Adipocyte (in vitro differentiated cells): ENCODE measurements around the gene LRRC26.

Experiments used
- DNase-seq: peaks from one replicate; pipeline ENCODE4 v3.0.0-alpha.2; 2015; ENCODE audit warnings: low read depth
- H3K27me3 ChIP-seq: replicated peaks from 2 replicates; pipeline ENCODE4 v1.7.0; 2013; ENCODE audit warnings: mild to moderate bottlenecking, low read length, moderate library complexity; ENCODE audit not compliant: control insufficient read depth, insufficient read depth
- H3K36me3 ChIP-seq: 2 replicates; pipeline ENCODE4 v1.7.0; 2013; ENCODE audit warnings: low read length, mild to moderate bottlenecking, moderate library complexity; ENCODE audit not compliant: control insufficient read depth, insufficient read depth, severe bottlenecking
- H3K4me1 ChIP-seq: 2 replicates; pipeline ENCODE4 v1.7.0; 2013; ENCODE audit warnings: mild to moderate bottlenecking, low read length, moderate library complexity; ENCODE audit not compliant: control insufficient read depth, insufficient read depth
- H3K4me3 ChIP-seq: 2 replicates; pipeline ENCODE4 v1.7.0; 2013; ENCODE audit warnings: mild to moderate bottlenecking, low read length, moderate library complexity
- H3K9ac ChIP-seq: 2 replicates; pipeline ENCODE4 v1.7.0; 2013; ENCODE audit warnings: mild to moderate bottlenecking, low read length, moderate library complexity
- H3K9me3 ChIP-seq: 2 replicates; pipeline ENCODE4 v1.7.0; 2013; ENCODE audit warnings: mild to moderate bottlenecking, low read length, moderate library complexity; ENCODE audit not compliant: control insufficient read depth

LRRC26 gene

DNA sequence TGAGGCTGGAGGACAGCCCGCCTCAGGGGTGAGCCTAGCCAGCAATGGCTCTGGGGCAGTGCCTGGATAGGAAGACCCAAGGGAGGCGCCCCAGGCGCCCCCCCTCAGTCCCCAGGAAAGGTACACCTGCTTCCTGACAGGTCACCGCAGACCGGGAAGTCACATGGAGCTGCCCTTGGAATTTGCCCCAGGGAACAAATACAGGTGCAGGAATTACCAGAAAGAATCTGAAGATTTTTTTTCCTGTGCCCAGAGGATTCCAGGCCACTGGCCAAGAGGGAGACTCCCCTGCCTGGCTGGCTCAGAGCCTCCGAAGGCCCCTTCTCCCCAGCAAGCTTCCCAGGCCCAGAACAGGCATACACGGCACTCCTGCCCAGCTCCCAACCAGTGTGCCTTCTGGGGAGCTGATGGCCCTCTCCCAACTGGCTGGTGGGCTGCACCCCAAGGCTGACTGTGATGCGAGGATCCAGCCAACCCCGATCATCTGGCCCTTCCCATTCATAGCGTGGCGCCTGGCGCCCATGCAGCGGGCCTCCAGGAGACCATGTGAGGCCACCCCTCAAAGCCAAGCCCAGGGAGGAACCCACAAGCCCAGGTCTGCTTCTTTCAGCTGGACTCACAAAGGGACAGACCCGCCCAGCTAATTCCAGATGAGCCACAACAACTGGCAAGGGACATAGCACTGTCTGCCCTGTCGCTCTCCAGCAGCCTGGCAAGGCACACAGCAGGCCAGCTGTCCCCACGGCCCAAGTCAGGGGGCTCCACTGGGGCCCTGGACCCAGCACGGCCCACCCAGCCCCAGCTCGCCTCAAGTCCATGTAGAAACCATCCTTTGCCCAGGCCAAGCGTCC is 28.4 kb upstream of the LRRC26 start:
- Histone ChIP-seq H3K9me3 (no peaks in the 10 kb centered on the region), H3K4me1 (peaks cover 36% of the 10 kb centered on the region), H3K4me3 (peak overlapping the region; percentile 67), H3K27me3 (no peaks in the 10 kb centered on the region), H3K9ac (peak overlapping the region; percentile 71), H3K36me3 (no peaks in the 10 kb centered on the region)
- no peak for DNase-seq

DNA sequence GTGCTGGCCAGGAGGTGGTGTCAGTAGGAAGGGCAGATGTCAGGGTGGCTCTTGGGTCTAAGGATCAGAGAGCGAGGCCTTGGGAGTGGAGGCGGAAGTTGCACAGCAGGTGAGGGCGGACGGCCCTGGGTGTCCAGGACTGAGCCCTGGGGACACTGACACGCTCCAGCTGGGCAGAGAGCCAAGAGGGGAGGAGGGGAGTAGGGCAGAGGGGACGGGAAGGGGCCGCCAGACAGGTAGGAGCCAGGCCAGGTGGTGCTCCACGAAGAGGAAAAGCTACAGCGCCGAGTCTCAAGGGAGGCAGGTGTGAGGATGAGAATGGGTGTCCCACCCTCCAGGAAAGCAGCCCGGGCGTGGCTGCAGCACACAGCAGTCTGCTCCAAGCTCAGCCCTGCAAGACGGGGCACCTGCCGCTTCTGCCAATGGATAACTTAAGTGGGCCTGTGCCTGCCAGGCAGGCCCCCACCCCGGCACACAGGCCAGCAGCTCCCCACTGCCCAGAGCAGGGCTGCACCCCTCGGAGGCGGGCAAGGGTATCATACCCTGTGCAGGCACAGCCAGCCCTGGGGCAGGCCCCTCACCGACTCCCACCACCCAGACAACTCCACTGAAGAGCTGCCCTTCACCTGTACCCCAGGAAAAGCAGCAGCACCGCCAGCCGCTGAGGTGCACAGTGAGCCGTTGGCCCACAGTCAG is 25.8 kb upstream of the LRRC26 start:
- H3K27me3 ChIP-seq, result no peaks in the 10 kb centered on the region
- no peak for DNase-seq

DNA sequence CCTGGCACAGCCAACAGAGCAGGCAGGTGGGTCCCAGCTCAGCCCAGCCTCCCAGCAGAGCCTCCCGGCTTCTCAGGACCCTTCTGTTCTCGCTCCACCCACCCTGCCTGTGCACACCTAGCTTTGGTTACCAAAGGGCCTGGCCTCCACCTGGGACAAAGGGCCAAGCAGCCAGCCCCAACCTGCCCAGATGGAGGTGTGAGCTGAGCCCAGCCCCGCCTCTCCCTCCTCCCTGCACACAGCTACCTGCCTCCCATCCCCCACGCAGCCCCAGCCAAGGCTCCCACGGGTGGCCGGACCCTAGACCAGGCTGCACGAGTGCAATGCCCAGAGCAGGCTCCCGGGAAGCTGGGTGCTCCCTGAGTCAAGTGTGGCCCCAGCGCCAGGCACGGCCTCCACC is 25.1 kb upstream of the LRRC26 start:
- Histone ChIP-seq H3K9me3 (no peaks in the 10 kb centered on the region), H3K9ac (no peak overlapping the region), H3K4me3 (no peak overlapping the region), H3K4me1 (peaks cover 23% of the 10 kb centered on the region), H3K27me3 (no peaks in the 10 kb centered on the region), H3K36me3 (peaks cover 23% of the 10 kb centered on the region)
- DNase-seq, result no peak

More for the DNA sequence above, 25.8 kb upstream of the LRRC26 start:
- Histone ChIP-seq H3K4me3 (no peak overlapping the region), H3K9me3 (no peaks in the 10 kb centered on the region), H3K4me1 (peaks cover 19% of the 10 kb centered on the region), H3K36me3 (peaks cover 15% of the 10 kb centered on the region), H3K9ac (no peak overlapping the region)

DNA sequence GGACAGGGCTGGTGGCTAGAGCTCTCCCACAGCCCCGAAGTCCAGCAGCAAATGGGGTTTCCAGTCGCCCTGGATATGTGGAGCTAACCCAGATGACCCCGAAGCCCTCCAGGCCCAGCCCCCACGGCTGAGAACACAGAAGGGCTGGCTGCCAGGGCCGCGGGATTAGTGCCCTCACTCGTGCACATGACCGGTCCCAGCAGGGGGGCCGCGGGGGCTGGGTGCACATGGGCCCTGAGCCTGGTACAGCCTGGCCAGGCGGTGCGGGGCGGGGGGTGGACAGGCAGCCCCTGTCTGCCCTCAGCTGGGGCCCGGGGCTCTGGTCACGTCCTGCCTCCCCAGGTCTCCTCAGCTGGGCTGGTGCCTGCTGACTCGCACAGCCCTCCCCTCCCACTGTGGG is 24.5 kb upstream of the LRRC26 start:
- Histone ChIP-seq H3K4me1 (peaks cover 27% of the 10 kb centered on the region), H3K9me3 (no peaks in the 10 kb centered on the region), H3K27me3 (no peaks in the 10 kb centered on the region), H3K36me3 (peaks cover 24% of the 10 kb centered on the region), H3K9ac (no peak overlapping the region), H3K4me3 (no peak overlapping the region)
- DNase-seq, result no peak

DNA sequence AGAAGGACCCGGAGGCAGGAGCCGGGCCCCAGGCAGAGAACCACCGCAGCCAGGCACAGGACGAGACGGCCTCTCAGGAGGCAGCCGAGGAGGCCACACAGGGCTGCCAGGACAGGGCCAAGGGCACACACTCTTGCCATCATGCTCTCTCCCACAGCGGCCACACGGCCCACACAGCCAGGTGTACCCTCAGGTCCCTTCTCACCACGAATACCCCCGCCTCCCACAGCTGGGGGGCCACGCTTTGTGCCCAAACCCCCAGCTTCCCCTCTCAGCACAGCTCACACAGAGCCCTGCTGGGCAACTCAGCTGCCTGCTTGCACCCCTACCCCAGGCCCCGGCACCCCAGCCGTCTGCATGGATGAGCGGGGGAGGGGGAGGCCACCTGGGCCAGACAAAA is 23.9 kb upstream of the LRRC26 start:
- Histone ChIP-seq H3K4me3 (no peak overlapping the region), H3K4me1 (peaks cover 24% of the 10 kb centered on the region), H3K36me3 (peaks cover 24% of the 10 kb centered on the region), H3K9ac (no peak overlapping the region), H3K27me3 (no peaks in the 10 kb centered on the region), H3K9me3 (no peaks in the 10 kb centered on the region)
- DNase-seq, result no peak

DNA sequence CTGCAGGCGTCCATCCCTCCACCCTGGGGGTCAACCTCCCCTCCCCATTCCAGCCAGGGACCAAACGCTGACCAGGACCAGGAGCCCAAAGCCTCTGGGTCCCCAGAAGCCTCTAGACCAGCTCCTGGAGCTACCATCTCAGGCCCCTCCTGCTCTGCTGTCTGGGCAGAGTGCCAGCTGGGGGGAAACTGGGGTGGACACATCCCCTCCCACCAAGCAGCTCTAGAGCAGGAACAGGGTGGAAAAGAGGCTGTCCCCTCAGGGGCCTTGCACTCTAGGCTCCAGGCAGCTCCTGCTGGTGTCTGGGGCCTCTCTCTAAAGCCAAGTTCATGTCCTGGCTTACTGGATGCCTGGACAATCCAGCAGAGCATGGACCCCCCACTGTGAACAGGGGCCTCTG is 23.0 kb upstream of the LRRC26 start:
- peaks cover 24% of the 10 kb centered on the region for H3K36me3 ChIP-seq
- H3K4me3 ChIP-seq, result no peak overlapping the region
- DNase-seq, result no peak
- no peaks in the 10 kb centered on the region for H3K27me3 ChIP-seq
- no peaks in the 10 kb centered on the region for H3K9me3 ChIP-seq
- H3K4me1 ChIP-seq, result peaks cover 18% of the 10 kb centered on the region
- H3K9ac ChIP-seq, result no peak overlapping the region

DNA sequence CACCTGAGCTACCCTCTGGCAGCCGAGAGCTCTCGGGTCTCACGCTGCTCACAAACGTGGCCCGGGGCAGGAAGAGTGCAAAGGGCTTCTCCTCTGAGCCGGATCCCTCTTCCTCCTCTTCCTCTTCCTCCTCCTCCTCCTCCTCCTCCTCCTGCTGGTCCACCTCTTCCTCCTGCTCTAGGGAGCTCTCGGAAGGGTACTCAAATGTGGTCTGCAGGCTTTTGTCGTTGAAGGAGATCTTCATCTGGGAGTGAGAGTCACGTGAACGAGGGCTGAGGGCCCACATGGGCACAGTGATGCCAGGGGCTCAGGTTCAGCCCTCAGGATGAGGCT is 22.6 kb upstream of the LRRC26 start:
- no peak overlapping the region for H3K9ac ChIP-seq
- H3K4me3 ChIP-seq, result no peak overlapping the region
- DNase-seq, result no peak
- no peaks in the 10 kb centered on the region for H3K27me3 ChIP-seq
- H3K4me1 ChIP-seq, result peaks cover 22% of the 10 kb centered on the region
- no peaks in the 10 kb centered on the region for H3K9me3 ChIP-seq
- H3K36me3 ChIP-seq, result peaks cover 24% of the 10 kb centered on the region

DNA sequence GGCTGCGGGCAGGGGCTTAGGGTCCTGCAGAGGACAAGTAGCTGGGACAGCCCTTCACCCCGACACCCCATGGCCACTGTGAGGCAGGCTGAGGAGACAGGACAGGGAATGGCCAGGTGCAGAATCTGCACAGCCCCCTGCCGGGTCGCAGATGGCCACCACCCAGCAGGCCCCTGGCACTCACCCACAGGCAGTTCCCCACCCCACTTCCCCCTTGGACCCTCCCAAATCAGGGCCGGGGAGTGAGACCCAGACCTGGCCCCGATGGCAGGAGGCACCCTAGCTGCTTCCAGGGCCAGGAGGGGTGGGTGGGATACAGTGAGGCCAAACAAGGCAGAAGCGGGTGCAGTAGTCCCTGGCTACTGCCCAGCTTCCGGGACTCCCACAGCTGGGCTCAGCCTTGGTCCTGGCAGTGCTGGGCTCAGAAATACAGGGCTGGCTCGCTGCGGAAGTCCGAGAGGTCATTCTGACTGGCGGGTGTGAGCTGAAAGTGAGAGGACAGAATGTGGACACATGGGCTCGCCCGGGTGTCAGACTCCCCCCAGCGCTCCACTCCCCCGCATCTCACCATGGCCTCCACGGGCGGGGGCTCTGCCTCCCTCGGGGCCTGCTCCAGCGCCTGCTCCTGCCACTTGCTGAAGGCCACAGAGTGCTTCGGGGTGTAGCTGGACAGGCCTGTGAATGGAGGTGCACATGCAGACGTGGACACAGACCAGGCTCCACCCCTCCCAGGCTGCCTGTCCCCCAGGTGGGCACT is 22.0 kb upstream of the LRRC26 start:
- H3K9me3 ChIP-seq, result no peaks in the 10 kb centered on the region
- DNase-seq, result no peak

DNA sequence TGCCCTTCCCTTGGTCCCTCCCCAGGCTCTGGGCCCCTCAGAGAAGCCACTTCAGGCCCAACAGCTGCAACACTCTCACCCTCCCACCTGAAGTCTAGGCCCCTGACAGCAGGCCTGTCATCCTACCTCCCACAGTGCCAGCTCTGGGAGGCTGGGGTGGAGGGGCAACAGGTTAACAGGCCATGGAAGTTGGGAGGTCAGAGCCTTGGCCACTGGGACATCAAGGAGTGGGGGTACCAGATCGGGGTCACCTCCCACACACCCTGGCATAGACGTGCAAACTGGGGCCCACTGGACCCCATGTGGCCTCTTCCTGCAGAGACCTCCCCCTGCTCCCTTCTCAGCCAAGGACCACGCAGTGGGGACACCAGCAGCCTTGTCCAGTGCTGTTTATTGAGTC is 21.4 kb upstream of the LRRC26 start:
- H3K9me3 ChIP-seq, result no peaks in the 10 kb centered on the region
- peaks cover 24% of the 10 kb centered on the region for H3K36me3 ChIP-seq
- H3K9ac ChIP-seq, result peak overlapping the region; percentile 1
- DNase-seq, result no peak
- no peak overlapping the region for H3K4me3 ChIP-seq
- H3K4me1 ChIP-seq, result peaks cover 34% of the 10 kb centered on the region
- H3K27me3 ChIP-seq, result no peaks in the 10 kb centered on the region

More for the DNA sequence above, 22.0 kb upstream of the LRRC26 start:
- Histone ChIP-seq H3K36me3 (peaks cover 24% of the 10 kb centered on the region), H3K9ac (peak overlapping the region; percentile 1), H3K4me3 (no peak overlapping the region), H3K4me1 (peaks cover 28% of the 10 kb centered on the region), H3K27me3 (no peaks in the 10 kb centered on the region)

DNA sequence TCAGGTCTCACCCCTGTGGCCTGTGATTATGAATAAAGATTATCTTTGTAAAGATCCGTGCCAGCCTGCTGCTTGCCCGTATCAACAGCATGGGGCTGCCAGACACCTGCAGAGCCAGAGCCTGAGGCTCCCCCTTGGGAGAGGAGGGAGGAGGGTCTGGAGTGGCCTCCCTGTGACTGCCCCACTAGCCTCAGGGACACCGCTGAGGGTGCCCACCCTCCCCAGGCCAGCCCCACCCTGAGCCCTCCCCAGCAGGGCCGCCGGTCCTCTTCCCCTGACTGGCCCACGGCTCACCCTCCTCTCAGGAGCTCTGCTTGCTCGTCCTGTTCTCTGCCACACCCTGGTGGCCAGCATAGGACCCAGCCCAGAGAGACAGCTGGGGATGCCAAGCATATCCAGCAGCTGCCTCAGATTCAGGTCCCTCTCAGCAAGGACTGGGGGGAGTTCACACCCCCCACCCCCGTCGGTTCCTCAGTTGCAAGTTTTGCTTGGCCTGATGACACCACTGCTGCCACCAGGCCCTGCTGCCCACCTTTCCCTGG is 20.5 kb upstream of the LRRC26 start:
- no peaks in the 10 kb centered on the region for H3K27me3 ChIP-seq
- H3K9ac ChIP-seq, result peak overlapping the region; percentile 99
- no peak for DNase-seq
- peaks cover 28% of the 10 kb centered on the region for H3K36me3 ChIP-seq
- peaks cover 32% of the 10 kb centered on the region for H3K4me1 ChIP-seq
- no peaks in the 10 kb centered on the region for H3K9me3 ChIP-seq
- H3K4me3 ChIP-seq, result no peak overlapping the region
